Endothelial cell of coronary artery (primary cell): Measurements from ENCODE around the gene QRFP. TPM values are rescaled to one million over a fixed set of nuclear protein-coding genes. Genes with fewer than 3 reads are reported as not detected.

Experiments
- total RNA-seq: library from RNA; depleted of rRNA; stranded (reverse); fragments of >200 nt; gene quantifications from 2 replicates; pipeline ENCODE4 v1.2.3, GENCODE V29; 2014

Gene QRFP
- total RNA-seq: not detected in 2 replicates

GRCh38 chr9:130896233-130897014 is at the start of gene QRFP:
TSS of gene QRFP (minus strand) at chr9:130896812. CDS start at chr9:130893838, 2,974 bp downstream.

GRCh38 chr9:130938652-130939404 is 42.2 kb upstream of the QRFP start, which contains the start of gene FIBCD1:
TSS of gene FIBCD1 (minus strand) at chr9:130939247. CDS start at chr9:130938607, 640 bp downstream.

Other genes starting within 250 kb of the QRFP start
- not detected in 2 replicates for gene PRDM12, start 232.2 kb downstream of the QRFP start, total RNA-seq
- gene EXOSC2, start 203.0 kb downstream of the QRFP start, total RNA-seq: 30.8 and 38.2 TPM in 2 replicates
- 44.4 and 53.6 TPM in 2 replicates for gene ABL1, start 61.6 kb downstream of the QRFP start, total RNA-seq
- 0.09 and 0.19 TPM in 2 replicates for gene FIBCD1, start 42.4 kb upstream of the QRFP start, total RNA-seq
- gene LAMC3, start 112.4 kb upstream of the QRFP start, total RNA-seq: under 0.01 TPM in 1 of 2 replicates, not detected in the other
- gene AIF1L, start 199.7 kb upstream of the QRFP start, total RNA-seq: 27.6 and 31.6 TPM in 2 replicates
- 15.0 and 18.6 TPM in 2 replicates for gene NUP214, start 228.8 kb upstream of the QRFP start, total RNA-seq